HG03378 (cell line): ENCODE data around the gene SEL1L2.

Experiments
- ATAC-seq: cut with Tn5 transposase; IDR thresholded peaks from one replicate; pipeline ENCODE4 v1.9.1; 2021; ENCODE audit warnings: mild to moderate bottlenecking, moderate library complexity; ENCODE audit not compliant: unreplicated experiment

Gene SEL1L2

DNA sequence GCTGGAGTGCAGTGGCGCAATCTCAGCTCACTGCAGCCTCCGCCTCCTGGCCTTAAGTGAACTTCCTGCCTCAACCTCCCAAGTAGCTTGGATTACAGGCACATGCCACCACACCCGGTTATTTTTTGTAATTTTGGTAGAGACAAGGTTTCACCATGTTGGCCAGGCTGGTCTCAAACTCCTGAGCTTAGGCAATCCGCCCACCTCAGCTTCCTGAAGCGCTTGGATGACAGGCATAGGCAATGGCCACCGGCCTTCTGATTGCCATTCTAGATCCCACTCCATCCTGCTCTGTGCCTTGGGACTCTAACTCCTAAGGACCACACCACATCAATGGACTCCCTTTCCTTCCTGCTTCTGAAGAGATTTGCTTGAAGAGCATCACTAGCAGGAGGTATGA, 60.6 kb downstream of the SEL1L2 start:
- no peak for ATAC-seq

DNA sequence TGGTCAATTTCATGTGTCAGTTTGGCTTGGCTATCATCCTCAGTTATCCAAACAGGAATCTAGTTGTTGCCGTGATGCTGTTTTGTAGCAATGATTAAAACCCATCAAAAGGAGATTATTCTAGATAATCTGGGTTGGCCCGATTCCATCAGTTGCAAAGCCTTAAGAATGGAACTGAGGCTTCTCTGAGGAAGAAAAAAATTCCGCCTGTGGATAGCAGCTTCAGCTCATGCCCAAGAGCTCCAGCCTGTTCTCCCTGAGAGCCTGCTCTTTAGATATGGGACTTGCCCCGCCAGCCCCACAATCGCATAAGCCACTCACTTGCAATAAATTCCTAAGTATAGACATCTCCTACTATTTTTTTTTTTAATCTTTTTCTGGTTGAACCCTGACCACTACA, 61.5 kb downstream of the SEL1L2 start:
- no peak for ATAC-seq

DNA sequence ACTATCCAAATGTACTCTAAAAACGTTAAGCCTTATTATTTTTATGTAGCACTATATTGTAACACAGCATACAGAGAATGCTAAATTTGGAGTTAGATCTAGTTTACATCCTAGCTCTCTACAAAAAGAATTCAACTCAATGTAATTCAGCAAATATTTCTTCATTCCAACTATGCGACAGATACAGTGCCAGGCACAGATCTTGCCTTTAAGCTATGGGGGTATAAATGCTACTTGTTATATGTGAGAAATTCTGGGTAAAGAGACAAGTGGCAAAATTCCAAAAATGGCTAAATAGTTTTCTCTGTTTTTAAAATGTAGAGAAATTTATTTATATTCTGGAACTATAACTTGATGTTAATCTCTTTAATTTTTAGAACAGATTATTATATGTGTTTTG, 63.2 kb downstream of the SEL1L2 start:
- ATAC-seq: no peak

DNA sequence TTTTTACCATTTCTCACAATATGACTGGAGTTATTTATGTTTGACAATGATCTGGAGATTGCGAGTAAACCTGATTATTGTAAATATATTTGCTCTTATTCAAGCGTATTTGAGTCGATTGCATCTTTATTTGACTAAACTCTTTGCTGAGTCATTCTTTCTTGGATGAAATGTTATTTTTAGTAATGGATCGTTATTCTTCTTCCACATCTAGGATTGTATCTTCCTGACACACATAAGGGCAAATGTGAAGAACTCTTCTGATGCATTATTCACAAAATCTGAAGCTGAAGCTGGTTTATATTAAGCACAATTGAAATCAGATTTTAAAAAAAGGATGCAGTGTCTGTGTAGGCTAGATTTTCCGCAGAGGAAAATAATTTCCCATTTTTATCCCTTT, 68.2 kb downstream of the SEL1L2 start:
- ATAC-seq: no peak

DNA sequence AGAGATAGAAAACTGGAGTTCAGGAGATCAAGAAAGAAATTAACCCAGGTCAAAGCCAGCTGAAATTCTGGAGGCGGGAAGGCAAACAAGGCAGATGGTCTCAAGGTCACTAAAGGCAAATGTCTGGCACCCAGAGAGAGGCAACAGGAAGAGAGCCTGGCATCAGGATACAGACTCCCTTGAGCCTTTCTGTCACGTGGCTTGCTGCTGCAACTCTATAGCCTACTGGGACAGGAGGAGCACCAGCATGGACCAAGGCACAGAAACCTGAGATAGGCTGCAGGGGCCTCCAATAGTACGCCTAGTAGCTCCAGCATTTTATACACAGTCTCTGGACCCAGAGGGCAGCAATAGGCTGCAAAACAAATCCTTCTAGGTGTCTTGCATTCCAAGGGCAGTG, 75.1 kb downstream of the SEL1L2 start:
- no peak for ATAC-seq

DNA sequence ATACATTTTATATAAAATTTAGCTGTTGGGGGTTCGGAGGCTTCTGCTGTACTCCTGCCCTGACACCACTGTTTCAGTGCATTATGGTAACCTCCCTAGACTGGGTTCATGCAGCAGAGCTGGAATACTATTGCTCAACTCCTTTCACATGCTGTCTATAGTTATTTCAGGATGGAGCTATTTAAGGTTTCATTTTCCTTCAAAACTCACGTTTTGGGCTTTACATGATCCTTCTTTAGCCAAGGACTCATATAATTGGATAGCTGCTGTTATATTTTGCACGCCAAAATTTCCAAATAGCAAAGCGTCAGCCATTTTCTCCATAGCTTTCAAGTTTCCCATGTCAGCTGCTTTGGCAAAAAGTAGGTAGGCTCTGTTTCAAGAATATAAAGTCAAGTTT, 76.8 kb downstream of the SEL1L2 start:
- no peak for ATAC-seq

DNA sequence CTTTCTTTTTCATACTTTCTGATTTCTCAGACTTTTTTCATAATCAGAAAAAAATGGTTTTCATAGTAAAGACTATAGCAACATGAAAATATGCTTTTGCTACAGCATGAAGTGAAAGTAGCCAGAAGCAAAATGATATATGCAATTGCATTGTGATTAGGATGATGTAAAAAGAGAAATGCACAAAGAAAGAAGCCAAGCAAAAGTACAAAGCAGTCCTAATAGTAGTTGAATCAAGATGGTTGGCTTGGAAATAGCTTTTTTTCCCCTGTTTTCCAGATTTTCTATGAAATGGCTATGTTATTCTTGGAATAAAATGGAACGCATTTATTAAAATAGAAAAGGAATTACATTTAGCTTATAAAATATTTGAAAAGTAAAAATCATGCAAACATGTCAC, 77.3 kb downstream of the SEL1L2 start:
- ATAC-seq: no peak

DNA sequence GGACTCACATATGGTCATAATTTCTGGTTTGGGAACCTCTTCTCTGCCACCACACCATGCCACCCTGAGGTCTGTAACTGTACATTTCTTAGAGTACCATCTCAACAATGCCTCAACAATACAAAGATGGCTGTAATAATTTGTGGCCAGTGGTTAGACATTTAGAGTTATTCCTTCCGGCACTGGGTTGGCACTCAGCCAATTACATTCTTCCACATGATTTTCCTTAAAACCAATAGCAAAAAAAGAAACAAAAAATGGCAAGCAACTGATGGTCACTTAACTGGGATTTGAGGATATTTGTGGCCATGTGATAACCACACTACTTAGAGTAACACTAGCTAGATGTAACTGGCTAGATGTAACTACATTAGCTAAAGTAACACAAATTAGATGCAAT, 79.9 kb downstream of the SEL1L2 start:
- no peak for ATAC-seq

DNA sequence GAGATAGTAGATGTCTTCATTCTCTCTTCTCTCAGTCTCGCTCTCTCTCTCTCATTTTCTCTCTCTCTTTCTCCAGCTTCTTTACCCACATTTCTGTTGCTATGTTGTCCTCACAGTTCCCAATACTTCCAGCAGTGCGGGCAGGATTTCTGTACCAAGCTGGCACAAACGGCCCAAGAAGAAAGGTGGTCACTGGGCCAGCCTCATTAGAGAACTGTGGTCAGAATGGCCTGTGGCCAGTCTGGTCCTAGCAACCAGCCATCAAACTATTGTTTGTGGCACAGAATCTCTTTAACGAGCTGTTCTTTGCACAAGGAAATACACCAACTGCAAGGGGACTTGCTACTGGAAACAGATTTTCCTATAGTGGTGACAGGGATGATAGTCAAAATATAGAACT, 81.3 kb downstream of the SEL1L2 start:
- ATAC-seq: no peak

DNA sequence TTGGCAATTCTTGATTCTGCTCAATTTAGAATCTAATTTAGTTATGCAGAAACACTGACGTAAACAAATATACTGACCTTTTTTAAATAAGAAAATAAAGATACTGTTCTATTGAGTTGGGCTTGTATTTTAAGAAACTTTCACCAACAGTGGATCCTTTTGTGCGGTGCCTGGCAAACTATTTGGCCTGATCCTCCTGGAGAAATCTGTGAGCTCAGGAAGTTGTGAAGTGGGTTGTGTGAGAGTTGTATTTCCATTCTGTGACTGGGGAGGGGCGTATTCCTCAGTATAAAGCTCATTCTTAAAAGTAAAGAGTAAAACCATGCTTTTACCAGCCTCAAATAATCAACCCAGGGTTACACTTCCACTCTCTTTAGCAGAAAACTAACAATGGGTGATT, 85.6 kb downstream of the SEL1L2 start:
- ATAC-seq: no peak

DNA sequence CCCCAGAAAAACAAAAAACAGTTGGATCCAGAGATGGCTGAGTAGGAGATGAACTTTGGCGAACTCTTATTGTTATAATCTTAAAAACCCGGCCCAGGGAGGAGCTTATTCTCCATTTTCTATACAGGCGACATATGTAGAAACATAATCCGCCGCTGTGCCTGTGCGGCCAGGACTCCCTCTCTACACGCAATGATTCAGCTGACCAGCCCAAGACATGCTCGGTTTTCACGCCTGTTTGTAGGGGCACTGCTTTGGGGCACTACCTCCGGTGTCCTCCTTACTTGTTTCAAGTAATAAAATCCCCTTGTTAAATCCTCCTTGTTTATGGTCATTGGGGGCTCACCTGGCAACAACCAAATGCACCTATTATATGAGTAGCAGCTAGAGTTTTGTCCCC, 89.9 kb downstream of the SEL1L2 start:
- no peak for ATAC-seq

DNA sequence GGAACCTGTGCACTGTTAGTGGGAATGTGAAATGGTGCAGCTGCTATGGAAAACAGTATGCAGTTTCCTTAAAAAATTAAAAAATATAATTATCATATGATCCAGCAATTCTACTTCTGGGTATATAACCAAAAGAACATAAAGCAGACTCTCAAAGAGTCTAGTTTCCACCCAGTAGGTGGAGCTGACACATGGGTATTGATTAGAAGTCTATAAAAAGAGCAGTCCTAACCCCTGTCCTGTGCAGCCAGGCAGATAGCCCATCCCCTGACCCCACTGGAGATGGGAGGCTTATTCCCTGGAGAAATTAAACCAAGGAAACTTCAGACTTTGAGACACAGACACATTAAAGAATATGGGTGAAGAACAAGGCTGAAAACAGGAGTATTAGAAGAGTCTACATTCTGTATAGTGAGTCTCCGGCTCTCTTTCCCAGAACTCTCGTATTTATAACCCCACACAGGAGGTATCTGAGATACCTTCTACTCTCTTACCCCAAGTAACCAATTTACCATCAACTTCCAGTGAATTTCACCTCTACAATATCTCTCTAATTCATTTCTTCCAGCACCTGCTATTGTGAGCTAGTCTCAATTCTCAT, 92.3 kb downstream of the SEL1L2 start:
- ATAC-seq: no peak

DNA sequence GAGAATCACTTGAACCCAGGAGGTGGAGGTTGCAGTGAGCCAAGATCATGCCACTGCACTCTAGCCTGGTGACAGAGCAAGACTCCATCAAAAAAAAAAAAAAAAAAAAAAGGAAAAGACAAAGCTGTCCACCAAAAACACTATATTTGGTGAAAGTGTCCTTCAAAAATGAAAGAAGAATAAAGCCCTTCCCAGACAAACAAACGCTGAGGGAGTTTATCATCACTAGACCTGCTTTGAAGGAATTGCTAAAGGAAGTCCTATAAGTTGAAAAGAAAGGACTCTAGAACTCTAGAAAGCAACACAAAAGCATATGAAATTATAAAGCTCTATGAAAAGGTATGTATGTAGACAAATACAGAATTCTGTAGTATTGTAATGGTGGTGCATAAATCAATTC, 98.8 kb downstream of the SEL1L2 start:
- no peak for ATAC-seq

DNA sequence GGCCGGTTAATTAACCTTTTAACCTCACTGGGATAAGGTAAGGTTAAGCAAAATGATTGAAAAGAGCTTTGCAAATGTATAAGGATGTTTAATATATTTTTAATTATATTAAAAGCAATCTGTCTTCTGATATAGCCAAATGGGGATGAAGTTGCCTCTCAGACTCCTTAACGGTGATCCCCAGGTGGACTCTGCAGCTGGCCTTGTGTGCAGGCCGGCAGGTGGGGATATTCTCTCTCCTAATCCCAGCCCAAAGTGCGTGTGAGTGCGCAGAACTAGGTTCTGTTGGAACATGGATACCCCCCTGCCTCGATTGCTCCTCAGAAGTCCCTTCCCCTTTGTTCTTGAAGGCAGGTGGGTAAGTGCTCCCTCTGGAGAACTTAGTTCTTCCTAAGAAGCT, 105.6 kb downstream of the SEL1L2 start:
- no peak for ATAC-seq

DNA sequence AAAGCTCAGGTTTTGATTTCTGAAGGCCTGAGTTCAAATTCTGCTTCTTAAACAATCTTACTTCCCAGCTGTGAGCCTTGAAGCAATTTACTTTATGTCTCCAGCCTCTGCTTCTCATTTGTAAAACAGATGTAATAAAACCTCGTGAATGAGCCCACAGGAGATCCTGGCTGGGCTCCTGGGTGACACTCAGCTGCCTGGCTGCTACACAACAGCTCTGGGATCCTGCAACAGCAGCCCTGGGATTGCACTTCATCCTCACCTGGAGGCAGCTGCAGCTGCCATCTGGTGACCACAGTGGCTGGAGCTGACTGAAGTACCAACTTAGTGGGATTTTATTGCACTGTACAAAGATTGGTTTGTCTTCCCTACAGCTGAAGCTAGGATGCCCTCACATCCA, 107.0 kb downstream of the SEL1L2 start:
- ATAC-seq: no peak

DNA sequence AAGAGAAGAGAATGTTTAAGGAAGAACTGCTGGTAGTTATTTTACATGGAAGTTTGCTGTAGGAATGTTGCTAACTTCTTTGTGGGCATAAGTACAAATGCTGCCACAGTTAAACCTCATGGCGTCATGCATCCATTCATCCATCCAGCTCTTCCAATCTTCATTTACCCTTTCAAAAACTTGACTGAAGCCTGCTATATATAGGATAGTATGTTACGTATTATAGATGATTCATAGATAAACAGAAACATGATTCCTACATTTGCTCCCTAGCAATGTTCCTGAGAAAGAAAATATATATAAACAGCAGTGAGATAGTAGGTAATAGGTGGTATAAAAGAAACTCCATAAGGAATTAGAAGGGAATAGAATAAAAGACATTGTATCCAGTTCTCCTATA, 111.8 kb downstream of the SEL1L2 start:
- ATAC-seq: no peak

DNA sequence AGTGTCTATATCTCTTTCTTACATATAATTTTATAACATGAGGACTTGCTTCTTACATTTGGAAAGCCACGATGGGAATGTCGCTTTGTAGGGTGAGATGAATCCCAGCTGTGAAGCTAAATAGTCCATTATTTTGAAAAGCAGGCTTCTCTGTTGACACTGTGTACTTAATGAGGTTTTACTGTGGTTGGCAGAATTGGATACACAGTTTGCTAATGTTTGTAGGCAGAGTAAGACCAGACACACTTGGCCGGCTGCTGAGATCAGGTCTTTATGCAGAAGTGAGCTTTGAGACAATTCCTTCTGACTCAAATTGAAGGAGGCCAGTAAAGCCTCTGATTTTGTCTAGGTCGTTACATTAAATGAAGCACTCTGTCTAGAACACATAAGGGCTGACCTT, 112.6 kb downstream of the SEL1L2 start:
- ATAC-seq: no peak

DNA sequence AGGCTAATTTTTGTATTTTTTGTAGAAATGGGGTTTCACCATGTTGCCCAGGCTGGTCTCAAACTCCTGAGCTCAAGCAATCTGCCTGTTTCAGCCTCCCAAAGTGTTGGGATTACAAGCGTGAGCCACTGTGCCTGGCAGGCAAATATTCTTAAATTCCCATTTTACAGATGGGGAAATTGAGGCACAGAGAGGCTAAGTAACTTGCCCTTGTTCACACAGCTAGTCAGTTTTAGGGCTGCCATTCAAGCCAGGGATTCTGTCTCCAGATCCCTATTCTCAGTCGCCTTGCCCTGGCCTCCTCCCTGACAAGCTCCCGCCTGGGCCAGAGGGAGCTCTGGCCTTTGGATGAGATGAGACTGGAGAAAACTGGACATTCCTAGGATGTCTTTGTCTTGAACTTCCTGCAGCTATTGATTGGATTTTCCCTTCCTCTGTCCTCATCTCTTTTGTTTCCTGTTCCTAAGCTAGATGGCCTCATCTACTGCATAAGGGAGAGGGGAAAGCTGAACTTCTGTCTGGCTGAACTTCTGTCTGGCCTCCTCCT, 115.1 kb downstream of the SEL1L2 start:
- no peak for ATAC-seq

DNA sequence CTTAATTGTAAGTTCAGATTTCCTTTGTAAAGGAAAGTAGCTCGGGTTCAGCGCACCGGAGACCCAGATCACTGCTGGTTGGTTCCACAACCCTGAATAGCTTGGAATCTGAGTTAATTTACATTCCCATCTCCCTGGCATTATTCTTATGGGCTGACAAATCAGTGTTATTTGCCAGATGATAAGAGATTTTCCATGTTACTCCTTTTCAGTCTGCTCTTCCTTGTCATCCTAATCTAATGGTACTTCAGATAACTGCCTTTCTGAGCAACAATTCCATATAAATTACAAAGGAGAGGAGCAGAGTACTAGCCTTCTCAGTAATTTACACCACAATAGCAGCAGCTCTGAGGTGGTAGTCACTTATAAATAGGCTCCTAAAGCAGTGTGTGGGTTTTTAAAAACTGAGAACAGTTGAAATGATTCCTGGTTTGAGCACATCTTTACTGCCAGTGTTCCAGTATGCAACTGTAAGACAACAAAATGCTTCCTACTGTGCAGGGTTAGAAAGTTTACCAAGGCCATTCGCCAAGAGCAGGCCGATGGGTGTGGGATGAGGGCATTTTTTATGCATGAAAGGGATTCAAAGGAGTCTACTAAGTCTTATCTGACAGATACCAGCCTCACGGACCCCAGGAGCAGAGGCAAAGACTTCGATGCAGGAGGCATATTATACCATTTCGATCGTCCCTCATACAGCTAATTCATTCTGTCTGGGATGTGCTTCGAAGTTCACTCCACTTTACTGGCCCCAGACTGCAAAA, 115.8 kb downstream of the SEL1L2 start:
- no peak for ATAC-seq

DNA sequence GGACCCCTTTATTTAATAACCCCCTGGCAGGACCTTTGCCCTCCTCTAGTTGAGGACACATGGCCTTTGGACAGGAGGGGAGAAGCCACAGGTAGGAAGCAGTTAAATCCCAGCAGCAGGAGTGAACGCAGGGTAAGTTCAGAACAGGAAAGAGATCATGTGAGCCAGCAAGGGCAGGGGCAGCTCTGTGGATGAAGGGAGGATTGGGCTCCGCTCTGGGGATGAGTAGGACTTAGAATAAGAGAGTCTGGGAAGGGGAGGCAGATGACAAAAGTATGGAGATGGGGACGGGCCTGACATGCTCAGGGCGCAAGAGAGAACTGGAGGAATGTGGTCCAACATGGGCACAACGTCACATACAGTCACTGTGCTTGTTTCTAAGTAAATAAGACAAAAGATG, 116.6 kb downstream of the SEL1L2 start:
- ATAC-seq: no peak

DNA sequence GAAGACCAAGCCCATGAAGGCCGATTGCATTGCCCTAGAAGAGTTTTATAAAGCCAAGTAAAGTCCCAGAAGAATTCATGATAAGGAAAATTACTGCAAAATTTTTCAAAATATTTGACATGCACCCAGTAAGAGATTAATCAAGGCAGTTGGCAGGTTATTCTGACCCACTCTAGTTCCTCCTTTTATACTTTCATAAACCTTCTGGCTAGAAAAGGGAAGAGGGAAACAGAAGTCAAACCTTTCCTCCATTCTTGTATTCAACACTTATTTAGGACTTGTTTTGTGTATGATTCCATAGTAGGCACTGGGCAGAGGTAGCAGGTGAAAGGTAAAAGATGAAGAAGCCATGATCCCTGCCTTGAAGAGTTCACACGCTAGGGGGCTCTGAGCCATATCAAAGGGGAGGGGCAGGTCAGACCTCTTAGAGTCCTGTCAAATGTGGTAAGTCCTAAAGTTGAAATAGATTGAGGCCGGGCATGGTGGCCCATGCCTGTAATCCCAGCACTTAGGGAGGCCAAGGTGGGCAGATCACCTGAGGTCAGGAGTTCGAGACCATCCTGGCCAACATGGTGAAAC, 120.2 kb downstream of the SEL1L2 start:
- ATAC-seq: no peak

DNA sequence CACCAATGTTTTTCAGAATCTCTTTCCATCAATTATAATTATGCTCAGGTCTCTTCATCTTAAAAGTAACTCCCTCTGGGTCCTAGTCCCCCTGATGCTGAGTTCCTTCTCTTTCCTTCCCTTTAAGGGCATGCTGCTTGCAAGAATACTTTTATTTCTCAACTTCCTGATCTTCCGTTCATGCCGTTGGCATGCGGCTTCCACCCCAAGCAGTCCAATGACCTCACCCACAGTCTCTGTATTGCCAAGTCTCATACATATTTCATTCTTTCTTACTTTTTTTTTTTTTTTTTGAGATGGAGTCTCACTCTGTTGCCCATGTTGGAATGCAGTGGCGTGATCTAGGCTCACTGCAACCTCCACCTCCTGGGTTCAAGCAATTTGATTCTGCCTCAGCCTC, 122.1 kb downstream of the SEL1L2 start:
- no peak for ATAC-seq
